Fibroblast of lung (primary cell): ENCODE measurements around the gene SP140.

ENCODE experiments used
- CTCF ChIP-seq, 2 donors: IDR thresholded peaks in 1 of 2; conservative IDR thresholded peaks in 1 of 2; 1 replicate in 1 of 2; 2 replicates in 1 of 2; pipeline ENCODE4 v1.5.1; 2011 to 2012; ENCODE audit warnings: low read length in 2 of 2, control low read depth in 1 of 2, inconsistent platforms in 1 of 2, low read depth in 1 of 2, mild to moderate bottlenecking in 1 of 2
- EZH2 ChIP-seq: IDR thresholded peaks from 2 replicates; pipeline ENCODE4 v1.5.1; 2012; ENCODE audit warnings: low read length, control low read depth, mild to moderate bottlenecking; ENCODE audit errors: missing control alignments

GRCh38 chr2:230296917-230297316 lies 71.4 kb downstream of the SP140 start:
- no peak for TF ChIP-seq CTCF (conservative IDR thresholded peaks at IDR 0.05 in 1 of 2, IDR thresholded peaks at IDR 0.05 in 1 of 2; ENCODE audit: low read depth in 1 of 2, low read length in 2 of 2)
- no peak for TF ChIP-seq EZH2
